Skeletal muscle satellite cell (primary cell): Measurements from ENCODE around the gene CASZ1. TPM values are rescaled to one million over a fixed set of nuclear protein-coding genes. Genes with fewer than 3 reads are reported as not detected.

ENCODE experiments used
- H3K27me3 ChIP-seq: 2 replicates; pipeline ENCODE4 v1.7.0; 2013; ENCODE audit warnings: low read length; ENCODE audit not compliant: control insufficient read depth, insufficient read depth
- H3K36me3 ChIP-seq: 2 replicates; pipeline ENCODE4 v1.7.0; 2013; ENCODE audit warnings: mild to moderate bottlenecking, control low read depth, low read length; ENCODE audit not compliant: insufficient read depth
- H3K4me1 ChIP-seq: 2 replicates; pipeline ENCODE4 v1.7.0; 2013; ENCODE audit warnings: low read length; ENCODE audit not compliant: control insufficient read depth, insufficient read depth
- H3K4me2 ChIP-seq: 2 replicates; pipeline ENCODE4 v1.7.0; 2013; ENCODE audit warnings: mild to moderate bottlenecking, low read length
- H3K4me3 ChIP-seq: 2 replicates; pipeline ENCODE4 v1.7.0; 2013; ENCODE audit warnings: low read length
- H3K9ac ChIP-seq: 2 replicates; pipeline ENCODE4 v1.7.0; 2013; ENCODE audit warnings: mild to moderate bottlenecking, low read depth, low read length, moderate library complexity
- H3K9me3 ChIP-seq: replicated peaks from 2 replicates; pipeline ENCODE4 v1.7.0; 2013; ENCODE audit warnings: mild to moderate bottlenecking, control low read depth, low read length
- total RNA-seq: library from RNA; depleted of rRNA; stranded (reverse); fragments of >200 nt; gene quantifications from 2 replicates; pipeline ENCODE4 v1.2.3, GENCODE V29; 2012; rRNA removed

Gene CASZ1, protein sequence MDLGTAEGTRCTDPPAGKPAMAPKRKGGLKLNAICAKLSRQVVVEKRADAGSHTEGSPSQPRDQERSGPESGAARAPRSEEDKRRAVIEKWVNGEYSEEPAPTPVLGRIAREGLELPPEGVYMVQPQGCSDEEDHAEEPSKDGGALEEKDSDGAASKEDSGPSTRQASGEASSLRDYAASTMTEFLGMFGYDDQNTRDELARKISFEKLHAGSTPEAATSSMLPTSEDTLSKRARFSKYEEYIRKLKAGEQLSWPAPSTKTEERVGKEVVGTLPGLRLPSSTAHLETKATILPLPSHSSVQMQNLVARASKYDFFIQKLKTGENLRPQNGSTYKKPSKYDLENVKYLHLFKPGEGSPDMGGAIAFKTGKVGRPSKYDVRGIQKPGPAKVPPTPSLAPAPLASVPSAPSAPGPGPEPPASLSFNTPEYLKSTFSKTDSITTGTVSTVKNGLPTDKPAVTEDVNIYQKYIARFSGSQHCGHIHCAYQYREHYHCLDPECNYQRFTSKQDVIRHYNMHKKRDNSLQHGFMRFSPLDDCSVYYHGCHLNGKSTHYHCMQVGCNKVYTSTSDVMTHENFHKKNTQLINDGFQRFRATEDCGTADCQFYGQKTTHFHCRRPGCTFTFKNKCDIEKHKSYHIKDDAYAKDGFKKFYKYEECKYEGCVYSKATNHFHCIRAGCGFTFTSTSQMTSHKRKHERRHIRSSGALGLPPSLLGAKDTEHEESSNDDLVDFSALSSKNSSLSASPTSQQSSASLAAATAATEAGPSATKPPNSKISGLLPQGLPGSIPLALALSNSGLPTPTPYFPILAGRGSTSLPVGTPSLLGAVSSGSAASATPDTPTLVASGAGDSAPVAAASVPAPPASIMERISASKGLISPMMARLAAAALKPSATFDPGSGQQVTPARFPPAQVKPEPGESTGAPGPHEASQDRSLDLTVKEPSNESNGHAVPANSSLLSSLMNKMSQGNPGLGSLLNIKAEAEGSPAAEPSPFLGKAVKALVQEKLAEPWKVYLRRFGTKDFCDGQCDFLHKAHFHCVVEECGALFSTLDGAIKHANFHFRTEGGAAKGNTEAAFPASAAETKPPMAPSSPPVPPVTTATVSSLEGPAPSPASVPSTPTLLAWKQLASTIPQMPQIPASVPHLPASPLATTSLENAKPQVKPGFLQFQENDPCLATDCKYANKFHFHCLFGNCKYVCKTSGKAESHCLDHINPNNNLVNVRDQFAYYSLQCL (N-terminal part only)
- 0.44 TPM in 1 of 2 replicates, not detected in the other for total RNA-seq

DNA sequence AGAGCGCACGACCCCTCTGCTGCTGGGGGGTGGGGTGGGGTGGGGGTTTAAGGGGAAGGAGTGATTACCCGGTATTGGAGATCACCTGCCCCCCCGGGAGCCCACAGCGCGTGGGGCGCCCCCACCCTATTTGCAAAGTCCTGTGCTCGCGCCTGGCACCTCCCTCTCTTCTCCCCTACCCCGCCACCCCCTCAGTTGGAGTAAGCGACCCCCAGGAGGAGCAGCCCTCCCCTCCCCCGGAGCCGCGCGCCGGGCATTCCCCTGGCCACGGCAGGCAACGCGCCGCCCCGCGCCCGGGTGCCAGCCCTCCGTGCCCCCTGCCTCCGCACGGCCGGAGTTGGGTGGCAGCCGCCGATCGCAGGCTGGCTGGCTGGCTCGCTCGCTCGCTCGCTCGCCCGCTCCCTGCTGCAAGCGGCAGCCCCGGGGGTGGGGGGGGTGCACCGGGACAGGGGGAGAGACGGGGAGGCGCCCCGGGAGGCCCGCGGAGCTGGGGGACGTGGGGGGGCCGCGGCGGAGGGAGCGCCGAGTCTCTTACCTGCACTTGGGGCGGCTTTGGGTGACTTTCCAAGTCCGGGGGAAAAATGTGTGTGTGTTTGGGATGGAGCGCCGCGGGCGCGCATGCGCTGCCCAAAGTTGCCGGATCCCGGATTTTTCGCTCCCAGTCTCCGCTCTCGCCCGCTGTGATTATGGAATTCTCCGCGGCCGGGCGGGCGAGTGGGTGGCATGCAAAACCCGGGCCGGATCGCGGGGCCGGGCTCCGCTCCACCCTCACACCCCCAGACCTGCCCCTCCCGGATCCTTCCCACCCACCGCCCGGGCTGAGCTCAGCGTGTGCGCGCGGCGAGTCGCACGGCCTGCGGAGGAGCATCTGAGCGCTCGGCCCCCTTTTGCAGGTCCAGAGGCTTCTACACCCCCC lies at the start of gene CASZ1:
Gene CASZ1 (minus strand): TSS at position 618 of the 916 bp plus-strand sequence. CDS start 102,757 bp downstream, outside the sequence.
- Histone ChIP-seq H3K27me3 (peaks cover 72% of the 10 kb centered on the region), H3K4me2 (peak within 1 kb of the TSS; percentile 78), H3K9me3 (no peaks in the 10 kb centered on the region), H3K4me1 (peaks cover 14% of the 10 kb centered on the region), H3K9ac (no peak within 1 kb of the TSS), H3K4me3 (peak within 1 kb of the TSS; percentile 73), H3K36me3 (no peaks in the 10 kb centered on the region)

DNA sequence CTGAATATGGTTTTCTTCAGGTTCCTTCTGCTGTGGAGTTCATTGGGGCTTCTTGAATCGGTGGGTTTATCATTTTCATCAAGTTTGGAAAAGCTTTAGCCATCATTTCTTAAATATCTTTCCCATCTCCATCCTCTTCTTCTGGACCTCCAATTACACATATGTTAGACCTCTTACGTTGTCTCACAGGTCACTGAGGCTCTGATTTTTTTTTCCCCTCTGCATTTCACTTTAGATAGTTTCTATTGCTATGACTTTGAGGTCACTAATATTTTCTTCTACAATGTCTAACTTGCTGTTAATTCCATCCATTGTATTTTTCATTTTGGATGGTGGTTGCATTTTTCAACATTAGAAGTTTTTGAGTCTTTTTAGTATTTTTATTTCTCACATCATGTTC lies 47.3 kb upstream of the CASZ1 start:
- Histone ChIP-seq H3K9me3 (no peaks in the 10 kb centered on the region), H3K9ac (no peak overlapping the region), H3K27me3 (peaks cover 42% of the 10 kb centered on the region), H3K4me1 (no peaks in the 10 kb centered on the region), H3K36me3 (no peaks in the 10 kb centered on the region), H3K4me3 (no peak overlapping the region), H3K4me2 (no peak overlapping the region)

DNA sequence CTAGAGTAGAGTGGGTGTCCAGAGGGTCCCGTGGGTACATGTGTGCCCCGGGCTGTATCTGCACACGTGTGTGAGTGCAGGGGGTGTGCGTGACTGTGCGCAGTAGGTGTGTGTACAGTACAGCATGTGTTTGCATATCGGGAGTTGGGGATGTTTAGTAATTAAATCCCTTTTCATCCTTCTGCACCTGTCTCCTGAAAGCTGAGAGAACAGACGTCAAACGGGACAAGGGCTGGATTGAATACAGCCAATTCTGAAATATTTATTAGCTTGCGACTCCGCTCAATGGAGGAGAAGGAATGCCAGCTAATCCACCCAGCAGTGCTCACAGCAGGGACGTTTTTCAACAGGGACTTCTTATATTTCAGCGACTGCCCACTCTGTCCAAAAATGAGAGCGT lies 44.7 kb upstream of the CASZ1 start:
- Histone ChIP-seq H3K9me3 (no peaks in the 10 kb centered on the region), H3K36me3 (no peaks in the 10 kb centered on the region), H3K4me2 (no peak overlapping the region), H3K4me1 (no peaks in the 10 kb centered on the region), H3K27me3 (peaks cover 44% of the 10 kb centered on the region), H3K4me3 (no peak overlapping the region), H3K9ac (no peak overlapping the region)

DNA sequence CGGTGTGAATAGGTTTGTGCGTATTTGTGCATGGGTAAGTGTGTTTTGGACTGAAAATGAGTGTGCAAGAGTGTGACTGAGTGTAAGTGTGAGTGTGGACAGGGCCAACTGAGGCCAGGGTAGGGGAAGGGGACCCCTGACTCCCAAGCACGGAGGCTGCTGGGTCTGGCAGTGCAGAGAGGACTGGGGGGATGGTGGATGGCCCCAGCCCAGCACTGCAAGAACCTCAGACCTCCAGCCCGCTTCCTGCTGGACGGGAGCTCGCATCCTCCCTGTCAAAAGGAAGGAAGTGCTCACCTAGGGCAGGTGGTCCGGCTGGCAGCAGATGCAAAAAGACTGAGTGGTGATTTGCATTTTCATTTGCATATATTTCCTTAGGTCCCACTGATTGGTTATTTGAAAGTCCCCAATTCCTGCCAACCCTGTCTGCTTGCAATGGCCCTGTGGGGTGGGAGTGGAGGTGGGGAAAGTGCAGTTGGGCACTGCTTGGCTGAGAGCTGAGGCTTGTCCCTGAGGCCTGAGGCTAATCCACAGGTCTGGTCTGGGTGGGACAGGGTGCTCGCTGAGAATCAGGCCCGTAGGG lies 42.8 kb upstream of the CASZ1 start:
- Histone ChIP-seq H3K9ac (no peak overlapping the region), H3K36me3 (no peaks in the 10 kb centered on the region), H3K9me3 (no peaks in the 10 kb centered on the region), H3K4me2 (no peak overlapping the region), H3K4me1 (no peaks in the 10 kb centered on the region), H3K27me3 (peaks cover 50% of the 10 kb centered on the region), H3K4me3 (no peak overlapping the region)

DNA sequence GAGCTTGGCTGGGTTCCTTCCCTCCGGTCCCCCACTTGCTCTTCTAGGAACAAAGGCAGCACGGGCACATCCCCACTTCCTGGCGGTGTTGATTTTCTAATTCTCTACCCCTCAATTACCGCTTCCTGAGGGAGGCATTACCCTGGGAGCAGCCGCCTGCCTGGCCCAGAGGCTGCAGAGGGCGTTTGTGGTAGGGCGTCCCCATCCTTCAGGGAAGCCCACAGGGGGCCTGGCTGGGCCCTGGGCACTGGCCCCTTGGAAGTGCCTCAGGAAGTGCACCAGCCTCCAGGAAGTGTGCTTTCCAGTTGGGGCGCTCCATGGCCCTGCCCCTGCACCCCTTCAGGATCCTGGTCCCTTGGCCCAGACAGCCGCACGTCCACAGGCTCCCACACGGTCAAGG lies 42.1 kb upstream of the CASZ1 start:
- Histone ChIP-seq H3K4me1 (no peaks in the 10 kb centered on the region), H3K36me3 (no peaks in the 10 kb centered on the region)

DNA sequence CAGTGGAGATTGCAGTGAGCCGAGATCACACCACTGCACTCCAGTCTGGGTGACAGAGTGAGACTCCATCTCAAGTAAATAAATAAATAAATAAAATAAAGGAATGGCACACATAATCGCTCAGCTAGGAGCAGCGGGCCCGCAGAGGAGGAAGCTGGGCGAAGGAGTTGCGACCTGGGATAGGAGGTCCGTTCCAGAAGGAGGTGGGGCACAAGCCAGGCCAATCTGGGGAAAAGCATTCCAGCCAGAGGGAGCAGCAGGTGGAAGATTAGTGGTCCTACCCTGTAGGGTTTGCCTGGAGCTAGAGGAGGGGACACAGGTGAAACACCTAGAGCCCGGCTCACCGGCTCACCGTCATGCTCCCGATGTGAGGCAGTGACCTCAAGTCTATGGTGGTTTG lies 40.3 kb upstream of the CASZ1 start:
- Histone ChIP-seq H3K4me1 (no peaks in the 10 kb centered on the region), H3K9ac (no peak overlapping the region), H3K4me3 (no peak overlapping the region), H3K4me2 (no peak overlapping the region), H3K9me3 (no peaks in the 10 kb centered on the region), H3K36me3 (no peaks in the 10 kb centered on the region), H3K27me3 (peaks cover 53% of the 10 kb centered on the region)

More for the DNA sequence above, 42.1 kb upstream of the CASZ1 start:
- peaks cover 50% of the 10 kb centered on the region for H3K27me3 ChIP-seq
- H3K4me2 ChIP-seq: no peak overlapping the region
- no peaks in the 10 kb centered on the region for H3K9me3 ChIP-seq
- H3K4me3 ChIP-seq: no peak overlapping the region
- no peak overlapping the region for H3K9ac ChIP-seq

DNA sequence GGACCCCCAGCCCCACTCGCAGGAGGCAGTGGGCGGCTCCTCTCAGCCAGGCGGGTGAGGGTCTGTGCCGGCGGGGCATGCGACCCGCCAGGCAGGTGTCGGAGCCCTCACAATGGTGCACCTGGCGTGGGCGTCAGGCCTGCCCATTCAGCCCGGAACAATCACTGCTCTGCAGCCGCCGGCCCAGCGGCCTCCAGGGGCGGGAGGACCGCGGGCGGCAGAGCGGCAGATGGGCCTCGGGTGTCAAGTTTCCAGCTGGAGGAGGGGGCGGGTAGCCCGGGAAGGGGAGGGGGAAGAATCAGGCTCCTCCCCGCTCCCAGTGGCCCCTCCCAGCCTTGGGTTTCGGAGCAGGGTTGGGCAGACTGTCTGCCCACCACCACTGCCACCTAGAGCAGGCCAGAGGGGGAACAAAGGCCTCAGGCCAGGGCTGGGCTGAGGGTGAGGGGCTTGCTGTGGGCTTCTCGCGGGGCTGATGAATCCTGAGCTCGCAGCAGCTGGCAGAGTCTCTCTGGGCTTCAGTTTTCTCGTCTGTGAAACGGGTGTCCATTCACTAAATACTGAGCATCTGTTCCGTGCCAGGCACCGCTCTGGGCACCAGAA lies 39.5 kb upstream of the CASZ1 start:
- Histone ChIP-seq H3K4me2 (no peak overlapping the region), H3K36me3 (no peaks in the 10 kb centered on the region), H3K4me1 (peaks cover 4% of the 10 kb centered on the region), H3K9me3 (no peaks in the 10 kb centered on the region), H3K9ac (no peak overlapping the region), H3K4me3 (no peak overlapping the region), H3K27me3 (peaks cover 45% of the 10 kb centered on the region)

DNA sequence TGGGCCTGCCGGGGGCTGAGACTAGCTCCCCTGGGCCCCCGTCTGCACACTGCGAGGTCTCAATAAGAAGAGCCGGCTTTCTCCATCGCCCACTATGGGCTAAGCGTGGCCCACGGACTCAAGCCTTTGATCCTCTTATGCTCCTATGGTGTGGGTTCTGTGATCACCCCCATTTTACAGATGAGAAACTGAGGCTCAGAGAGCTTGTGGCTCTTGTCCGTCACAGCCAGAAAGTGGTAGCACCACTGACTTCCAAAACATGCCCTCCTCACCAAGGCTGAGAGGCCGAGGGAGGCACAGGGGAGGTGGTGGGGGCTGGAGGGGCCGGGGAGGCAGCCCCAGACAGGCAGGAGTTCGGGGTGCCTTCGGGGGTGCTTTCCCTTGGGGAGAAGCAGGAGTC lies 39.0 kb upstream of the CASZ1 start:
- H3K27me3 ChIP-seq: peaks cover 44% of the 10 kb centered on the region
- no peaks in the 10 kb centered on the region for H3K9me3 ChIP-seq
- H3K4me2 ChIP-seq: no peak overlapping the region
- H3K9ac ChIP-seq: no peak overlapping the region
- H3K4me3 ChIP-seq: no peak overlapping the region
- H3K4me1 ChIP-seq: peaks cover 5% of the 10 kb centered on the region
- H3K36me3 ChIP-seq: no peaks in the 10 kb centered on the region

DNA sequence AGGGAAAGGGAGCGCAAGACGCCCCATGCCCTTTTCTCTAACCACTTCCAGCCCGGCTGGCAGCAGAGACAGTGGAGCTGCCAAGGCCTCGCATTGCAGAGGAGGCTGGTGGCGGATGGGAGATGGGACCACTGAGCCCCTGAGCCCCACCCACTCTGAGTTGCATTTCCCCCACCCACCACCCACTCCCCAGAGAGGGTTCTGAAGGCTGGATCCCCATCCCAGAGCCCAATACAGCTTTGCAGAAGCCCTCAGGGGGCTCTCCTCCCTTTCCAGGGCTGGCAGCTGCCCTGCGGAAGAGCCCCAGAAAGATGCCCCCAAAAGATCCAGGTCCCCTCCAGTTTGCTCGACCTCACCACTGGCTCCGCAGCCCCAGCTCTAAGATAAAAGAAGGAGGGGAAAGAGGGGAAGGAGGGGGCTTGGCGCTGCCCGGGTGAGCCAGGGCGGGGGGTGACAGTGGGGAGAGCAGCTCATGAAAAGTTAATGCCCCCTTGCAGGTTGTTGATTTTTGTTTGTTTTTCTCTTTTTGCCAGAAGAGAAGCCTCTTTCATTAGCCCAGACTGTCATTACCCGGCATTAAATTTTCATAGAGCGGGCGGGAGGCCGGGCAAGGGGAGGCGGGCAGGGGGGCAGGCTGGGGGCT lies 38.4 kb upstream of the CASZ1 start:
- Histone ChIP-seq H3K4me3 (no peak overlapping the region), H3K27me3 (peaks cover 45% of the 10 kb centered on the region), H3K4me2 (no peak overlapping the region), H3K9me3 (no peaks in the 10 kb centered on the region), H3K4me1 (peaks cover 5% of the 10 kb centered on the region), H3K9ac (no peak overlapping the region), H3K36me3 (no peaks in the 10 kb centered on the region)
